HUES6 (cell line): ENCODE results near the gene LITAFD.

Source experiments
- H3K27ac ChIP-seq: 2 replicates; pipeline ENCODE4 v1.7.0; 2013; ENCODE audit warnings: low read depth, mild to moderate bottlenecking, low read length, inconsistent platforms
- H3K27me3 ChIP-seq: 2 replicates; pipeline ENCODE4 v1.6.1; 2013; ENCODE audit warnings: low read length; ENCODE audit not compliant: control insufficient read depth, insufficient read depth
- H3K36me3 ChIP-seq: 2 replicates; pipeline ENCODE4 v1.6.1; 2013; ENCODE audit warnings: low read length; ENCODE audit not compliant: control insufficient read depth, insufficient read depth
- H3K4me1 ChIP-seq: 2 replicates; pipeline ENCODE4 v1.6.1; 2013; ENCODE audit warnings: low read length; ENCODE audit not compliant: control insufficient read depth, insufficient read depth
- H3K4me3 ChIP-seq: 2 replicates; pipeline ENCODE4 v1.5.1; 2013; ENCODE audit warnings: low read depth, low read length
- H3K9ac ChIP-seq: one replicate; pipeline ENCODE4 v1.6.1; 2013; ENCODE audit warnings: mild to moderate bottlenecking, low read length
- H3K9me3 ChIP-seq: 2 replicates; pipeline ENCODE4 v1.6.1; 2013; ENCODE audit warnings: low read depth, low read length; ENCODE audit not compliant: control insufficient read depth, insufficient read depth

LITAFD gene

GRCh38 chr16:8901320-8901861 lies 19.2 kb downstream of the LITAFD start:
- no peak overlapping the region for H3K4me3 ChIP-seq
- H3K27me3 ChIP-seq, result no peaks in the 10 kb centered on the region
- no peak overlapping the region for H3K27ac ChIP-seq
- H3K9me3 ChIP-seq, result no peaks in the 10 kb centered on the region
- H3K9ac ChIP-seq, result no peak overlapping the region
- peaks cover 97% of the 10 kb centered on the region for H3K36me3 ChIP-seq
- H3K4me1 ChIP-seq, result no peaks in the 10 kb centered on the region

- H3K36me3 ChIP-seq, result peaks cover 98% of the 10 kb centered on the region
- H3K4me3 ChIP-seq, result no peak overlapping the region
- no peaks in the 10 kb centered on the region for H3K27me3 ChIP-seq
- H3K9ac ChIP-seq, result no peak overlapping the region
- H3K27ac ChIP-seq, result no peak overlapping the region
- no peaks in the 10 kb centered on the region for H3K4me1 ChIP-seq
- H3K9me3 ChIP-seq, result no peaks in the 10 kb centered on the region
Measured at GRCh38 chr16:8903004-8903403, 20.9 kb downstream of the LITAFD start.

GRCh38 chr16:8904018-8904430 lies 21.9 kb downstream of the LITAFD start:
- H3K9me3 ChIP-seq, result no peaks in the 10 kb centered on the region
- peaks cover 98% of the 10 kb centered on the region for H3K36me3 ChIP-seq
- no peak overlapping the region for H3K9ac ChIP-seq
- no peak overlapping the region for H3K4me3 ChIP-seq
- peaks cover 5% of the 10 kb centered on the region; the same call in 1 of the 2 replicates for H3K4me1 ChIP-seq
- no peaks in the 10 kb centered on the region for H3K27me3 ChIP-seq
- no peak overlapping the region for H3K27ac ChIP-seq

- no peaks in the 10 kb centered on the region for H3K9me3 ChIP-seq
- peaks cover 96% of the 10 kb centered on the region for H3K36me3 ChIP-seq
- no peak overlapping the region for H3K27ac ChIP-seq
- H3K4me3 ChIP-seq, result no peak overlapping the region
- no peaks in the 10 kb centered on the region for H3K27me3 ChIP-seq
- H3K9ac ChIP-seq, result no peak overlapping the region
- H3K4me1 ChIP-seq, result peaks cover 10% of the 10 kb centered on the region; the same call in 1 of the 2 replicates
Measured at GRCh38 chr16:8905168-8905762, 23.1 kb downstream of the LITAFD start.

GRCh38 chr16:8905795-8906591 lies 23.8 kb downstream of the LITAFD start:
- peaks cover 96% of the 10 kb centered on the region for H3K36me3 ChIP-seq
- H3K4me1 ChIP-seq, result peaks cover 15% of the 10 kb centered on the region
- no peak overlapping the region for H3K27ac ChIP-seq
- no peak overlapping the region for H3K4me3 ChIP-seq
- H3K27me3 ChIP-seq, result no peaks in the 10 kb centered on the region
- no peak overlapping the region for H3K9ac ChIP-seq
- H3K9me3 ChIP-seq, result no peaks in the 10 kb centered on the region

GRCh38 chr16:8907096-8907495 lies 24.9 kb downstream of the LITAFD start:
- Histone ChIP-seq H3K4me1 (peaks cover 26% of the 10 kb centered on the region), H3K9ac (no peak overlapping the region), H3K4me3 (no peak overlapping the region), H3K36me3 (peaks cover 96% of the 10 kb centered on the region), H3K27me3 (no peaks in the 10 kb centered on the region), H3K9me3 (no peaks in the 10 kb centered on the region), H3K27ac (no peak overlapping the region)

GRCh38 chr16:8908810-8909468 lies 26.8 kb downstream of the LITAFD start:
- Histone ChIP-seq H3K27ac (peak overlapping the region; percentile 72), H3K9ac (no peak overlapping the region), H3K4me3 (no peak overlapping the region), H3K4me1 (peaks cover 27% of the 10 kb centered on the region), H3K9me3 (no peaks in the 10 kb centered on the region), H3K36me3 (peaks cover 93% of the 10 kb centered on the region), H3K27me3 (no peaks in the 10 kb centered on the region)

- Histone ChIP-seq H3K4me1 (peaks cover 27% of the 10 kb centered on the region), H3K4me3 (no peak overlapping the region), H3K27ac (no peak overlapping the region), H3K27me3 (no peaks in the 10 kb centered on the region), H3K36me3 (peaks cover 96% of the 10 kb centered on the region), H3K9me3 (no peaks in the 10 kb centered on the region), H3K9ac (no peak overlapping the region)
Measured at GRCh38 chr16:8910811-8911210, 28.7 kb downstream of the LITAFD start.

GRCh38 chr16:8912793-8913192 lies 30.6 kb downstream of the LITAFD start:
- Histone ChIP-seq H3K36me3 (peaks cover 95% of the 10 kb centered on the region), H3K9me3 (no peaks in the 10 kb centered on the region), H3K4me3 (no peak overlapping the region), H3K27ac (no peak overlapping the region), H3K9ac (no peak overlapping the region), H3K4me1 (peaks cover 27% of the 10 kb centered on the region), H3K27me3 (no peaks in the 10 kb centered on the region)

- Histone ChIP-seq H3K27ac (no peak overlapping the region), H3K4me1 (peaks cover 22% of the 10 kb centered on the region), H3K9me3 (no peaks in the 10 kb centered on the region), H3K36me3 (peaks cover 95% of the 10 kb centered on the region), H3K27me3 (no peaks in the 10 kb centered on the region), H3K9ac (no peak overlapping the region), H3K4me3 (no peak overlapping the region)
Measured at GRCh38 chr16:8914098-8914497, 31.9 kb downstream of the LITAFD start.
